Measurements from ENCODE around the gene ASGR2.
"Not testable (repeated sequence)": the region's sequence is repeated elsewhere in the genome, so short reads cannot be mapped to it uniquely, and the experiment has no call there.

The ASGR2 gene

GRCh38 chr17:7095625-7096024 is 19.0 kb downstream of the ASGR2 start:
- peak; percentile 55 for DNase-seq (ENCODE audit: low read depth)
- H3K4me3 ChIP-seq (ENCODE audit: low read depth, low read length) = no peak overlapping the region
- no peak for TF ChIP-seq CTCF (IDR thresholded peaks at IDR 0.05; ENCODE audit: insufficient read depth, low read depth, low read length, missing control alignments)

DNA sequence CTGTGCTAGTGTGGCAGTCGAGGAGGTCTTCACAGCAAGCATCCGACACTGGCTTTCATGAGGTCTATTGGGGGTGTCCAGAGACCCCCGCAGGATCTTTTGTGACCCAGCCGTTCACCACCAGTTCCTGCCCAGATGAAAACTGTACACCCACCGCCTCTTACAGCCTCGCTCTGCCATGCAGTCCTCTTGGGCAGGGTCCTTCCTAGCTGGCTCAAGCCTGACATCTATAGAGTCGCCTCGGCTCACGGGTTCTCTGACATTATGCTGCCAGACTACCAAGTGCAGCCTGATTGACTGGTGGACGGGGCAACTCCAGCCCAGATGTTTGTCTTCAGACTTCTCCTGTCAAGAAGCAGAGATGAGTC is 20.0 kb downstream of the ASGR2 start:
- DNase-seq (ENCODE audit: low read depth) = peak; percentile 21
- no peak for TF ChIP-seq CTCF (IDR thresholded peaks at IDR 0.05; ENCODE audit: insufficient read depth, low read depth, low read length, missing control alignments)
- H3K4me3 ChIP-seq (ENCODE audit: low read depth, low read length) = no peak overlapping the region

DNA sequence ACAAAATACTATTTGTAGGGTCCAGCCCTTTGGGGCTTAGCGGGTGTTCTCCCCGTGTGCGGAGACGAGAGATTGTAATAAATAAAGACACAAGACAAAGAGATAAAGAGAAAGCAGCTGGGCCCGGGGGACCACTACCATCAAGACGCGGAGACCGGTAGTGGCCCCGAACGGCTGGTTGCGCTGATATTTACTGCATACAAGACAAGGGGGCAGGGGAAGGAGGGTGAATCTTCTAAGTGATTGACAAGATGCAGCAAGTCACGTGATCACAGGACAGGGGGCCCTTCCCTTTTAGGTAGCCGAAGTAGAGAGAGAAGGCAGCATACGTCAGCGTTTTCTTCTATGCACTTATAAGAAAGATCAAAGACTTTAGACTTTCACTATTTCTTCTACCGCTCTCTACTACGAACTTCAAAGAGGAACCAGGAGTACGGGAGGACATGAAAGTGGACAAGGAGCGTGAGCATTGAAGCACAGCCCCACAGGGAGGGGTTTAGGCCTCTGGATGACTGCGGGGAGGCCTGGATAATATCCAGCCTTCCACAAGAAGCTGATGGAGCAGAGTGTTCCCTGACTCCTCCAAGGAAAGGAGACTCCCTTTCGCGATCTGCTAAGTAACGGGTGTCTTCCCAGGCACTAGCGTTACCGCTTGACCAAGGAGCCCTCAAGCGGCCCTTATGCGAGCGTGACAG is 23.2 kb downstream of the ASGR2 start:
- H3K4me3 ChIP-seq (ENCODE audit: low read depth, low read length) = not testable (repeated sequence)
- DNase-seq (ENCODE audit: low read depth) = peak; percentile 18

GRCh38 chr17:7089570-7089969 is 25.1 kb downstream of the ASGR2 start:
- DNase-seq (ENCODE audit: low read depth); H3K4me3 ChIP-seq (ENCODE audit: low read depth, low read length): not testable (repeated sequence)

GRCh38 chr17:7088442-7088841 is 26.2 kb downstream of the ASGR2 start:
- not testable (repeated sequence) for DNase-seq (ENCODE audit: low read depth); H3K4me3 ChIP-seq (ENCODE audit: low read depth, low read length)

GRCh38 chr17:7084088-7084487 is 30.5 kb downstream of the ASGR2 start:
- no peak for DNase-seq (ENCODE audit: low read depth)
- no peak overlapping the region for H3K4me3 ChIP-seq (ENCODE audit: low read depth, low read length)
- no peak for TF ChIP-seq CTCF (IDR thresholded peaks at IDR 0.05; ENCODE audit: insufficient read depth, low read depth, low read length, missing control alignments)

DNA sequence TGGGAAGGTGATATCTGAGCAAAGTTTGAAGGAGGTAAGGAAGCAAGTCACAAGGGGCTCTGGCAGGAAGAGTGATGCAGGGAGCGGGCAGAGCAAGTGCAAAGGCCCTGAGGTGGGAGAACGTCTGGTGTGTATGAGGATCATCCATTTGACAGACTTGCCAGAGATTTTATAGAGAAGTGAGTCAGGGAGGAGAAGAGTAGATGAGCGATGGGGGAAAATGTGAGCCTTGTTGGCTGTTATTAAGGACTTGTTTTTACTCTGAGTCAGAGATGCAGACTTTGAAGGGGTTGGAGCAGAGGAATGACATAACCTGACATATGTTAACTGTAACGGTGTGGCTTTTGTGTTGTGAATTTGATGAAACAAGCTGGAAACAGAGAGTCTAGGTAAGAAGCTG is 31.0 kb downstream of the ASGR2 start:
- H3K4me3 ChIP-seq (ENCODE audit: low read depth, low read length) = no peak overlapping the region
- no peak for TF ChIP-seq CTCF (IDR thresholded peaks at IDR 0.05; ENCODE audit: insufficient read depth, low read depth, low read length, missing control alignments)
- no peak for DNase-seq (ENCODE audit: low read depth)

GRCh38 chr17:7081341-7082062 is 33.1 kb downstream of the ASGR2 start:
- H3K4me3 ChIP-seq (ENCODE audit: low read depth, low read length) = no peak overlapping the region
- DNase-seq (ENCODE audit: low read depth) = peak; percentile 44
- no peak for TF ChIP-seq CTCF (IDR thresholded peaks at IDR 0.05; ENCODE audit: insufficient read depth, low read depth, low read length, missing control alignments)
